HG03066 (cell line): ENCODE results near the gene TEX28.
"Not testable (repeated sequence)": the region's sequence is repeated elsewhere in the genome, so short reads cannot be mapped to it uniquely, and the experiment has no call there.

Experiments
- ATAC-seq: cut with Tn5 transposase; IDR thresholded peaks from one replicate; pipeline ENCODE4 v1.9.1; 2021; ENCODE audit warnings: low read depth; ENCODE audit not compliant: unreplicated experiment

TEX28 gene

GRCh38 chrX:154248076-154248475 is 46.8 kb downstream of the TEX28 start:
- ATAC-seq, result not testable (repeated sequence)

DNA sequence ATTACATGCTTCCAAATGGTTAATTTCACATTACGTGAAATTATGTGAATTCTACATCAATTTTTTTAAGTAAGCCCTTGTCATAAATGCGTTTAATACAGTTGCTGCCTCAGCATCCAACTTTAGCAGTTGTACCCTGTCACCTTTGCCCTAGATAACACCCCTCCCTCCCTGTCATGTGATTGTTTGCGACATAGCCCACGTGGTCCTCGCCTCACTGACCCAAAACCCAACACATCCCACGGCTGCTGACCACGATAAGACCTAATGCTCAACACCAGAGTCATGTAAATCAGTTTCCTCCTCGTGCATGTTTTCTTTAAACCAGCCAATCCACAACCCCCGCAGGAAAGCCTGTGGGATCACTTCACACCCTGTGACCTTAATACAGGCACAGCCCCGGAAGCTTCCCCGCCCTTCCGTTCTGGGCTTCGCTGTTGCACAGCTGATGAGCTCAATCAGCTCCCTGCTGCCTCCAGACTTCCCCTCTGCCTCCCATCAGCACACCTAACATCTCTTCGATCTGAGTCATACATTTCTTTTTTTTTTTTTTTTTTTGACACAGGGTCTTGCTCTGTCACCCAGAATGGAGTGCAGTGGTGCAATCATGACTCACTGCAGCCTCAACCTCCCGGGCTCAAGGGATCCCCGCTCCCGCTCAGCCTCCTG is 47.4 kb downstream of the TEX28 start:
- ATAC-seq, result peak; percentile 75

DNA sequence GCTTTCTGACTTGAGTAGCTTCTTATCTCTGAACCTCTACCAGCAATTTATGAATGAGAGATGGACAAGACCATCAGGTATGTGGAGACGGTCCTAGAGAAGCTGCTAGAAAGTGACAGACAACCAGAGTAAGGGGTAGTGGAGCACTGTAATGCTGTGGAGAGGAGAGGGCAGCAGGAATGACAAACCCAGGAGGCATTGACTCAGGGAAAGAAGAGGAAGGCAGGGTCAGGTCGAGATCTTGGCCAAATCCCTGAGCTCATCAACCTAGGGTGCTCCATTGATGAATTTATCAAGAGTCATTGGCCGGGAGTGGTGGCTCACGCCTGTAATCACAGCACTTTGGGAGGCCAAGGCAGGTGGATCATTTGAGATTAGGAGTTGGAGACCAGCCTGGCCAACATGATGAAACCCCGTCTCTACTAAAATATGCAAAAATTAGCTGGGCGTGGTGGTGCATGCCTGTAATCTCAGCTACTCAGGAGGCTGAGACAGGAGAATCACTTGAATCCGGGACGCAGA is 54.9 kb downstream of the TEX28 start:
- ATAC-seq, result not testable (repeated sequence)

DNA sequence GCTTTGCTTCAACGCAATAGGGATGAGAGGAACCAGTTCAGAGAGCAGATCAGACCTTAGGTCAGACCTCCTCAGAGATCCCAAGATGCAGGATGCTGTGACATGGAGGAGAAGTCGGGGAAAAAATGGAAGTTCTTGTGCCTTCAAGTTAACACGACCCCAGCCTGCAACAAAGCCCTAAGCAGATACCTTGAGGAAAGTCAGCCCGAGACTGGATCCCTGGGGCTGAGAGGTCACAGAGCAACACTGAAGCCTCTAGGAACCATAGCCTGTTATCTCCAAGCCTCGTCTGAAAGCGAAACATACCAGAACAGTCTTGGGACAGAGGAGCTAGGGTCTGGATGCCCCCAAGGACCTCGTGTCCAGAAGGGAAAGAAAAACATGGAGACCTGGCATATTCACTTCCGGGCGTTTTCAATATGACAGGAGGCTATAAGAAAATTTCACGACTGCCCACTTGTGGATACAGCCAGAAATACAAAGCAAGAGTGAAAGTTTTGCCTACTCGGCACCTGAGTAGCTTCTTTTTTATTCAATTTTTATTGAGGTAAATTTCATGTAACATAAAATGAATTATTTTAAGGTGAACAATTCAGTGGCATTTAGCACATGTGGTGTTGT is 55.9 kb downstream of the TEX28 start:
- ATAC-seq, result not testable (repeated sequence)

DNA sequence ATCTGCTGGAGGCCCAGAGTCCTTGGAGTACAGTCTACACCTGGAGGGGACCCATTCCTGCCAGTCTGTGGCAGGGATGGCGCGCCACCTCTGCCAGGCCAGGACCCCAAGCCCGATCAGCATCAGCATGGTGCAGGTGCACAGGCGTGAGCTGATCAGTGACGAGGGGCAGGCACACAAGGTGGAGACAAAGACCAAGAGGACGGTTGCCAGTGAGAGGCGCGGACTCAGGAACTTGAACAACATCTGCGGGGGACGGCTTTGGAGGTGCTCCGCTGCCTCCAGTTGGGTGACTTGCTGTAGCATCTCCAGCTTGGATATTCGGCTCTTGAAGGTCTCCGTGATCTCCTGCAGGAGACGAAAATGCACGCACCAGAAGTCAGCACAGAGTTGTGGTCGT is 61.3 kb downstream of the TEX28 start:
- ATAC-seq, result not testable (repeated sequence)

- not testable (repeated sequence) for ATAC-seq
Measured at GRCh38 chrX:154231443-154231842, 63.5 kb downstream of the TEX28 start.

GRCh38 chrX:154226706-154227105 is 68.2 kb downstream of the TEX28 start:
- not testable (repeated sequence) for ATAC-seq

GRCh38 chrX:154225292-154225691 is 69.6 kb downstream of the TEX28 start:
- not testable (repeated sequence) for ATAC-seq
